Gastrocnemius medialis (tissue), 4 donors: ENCODE data around the gene PEX13. TPM values are rescaled to one million over a fixed set of nuclear protein-coding genes. Genes with fewer than 3 reads are reported as not detected.

Source experiments
- ATAC-seq, 2 donors: fragments of 150-250 bp; one replicate each; pipeline ENCODE4 v1.9.1; 2016
- DNase-seq, 2 donors: peaks; one replicate each; pipeline ENCODE4 v3.0.0-alpha.2; 2019
- H3K27ac ChIP-seq, 4 donors: fragments of 200-600 bp; sonication (generic); 1 replicate in 1 of 4; 2 replicates in 3 of 4; pipeline ENCODE4 v1.5.1; 2016 to 2018; ENCODE audit warnings: mild to moderate bottlenecking in 2 of 4, moderate library complexity in 1 of 4
- H3K27me3 ChIP-seq, 3 donors: fragments of 200-600 bp; sonication (generic) in 2 of 3; 1 replicate in 1 of 3; 2 replicates in 2 of 3; pipeline versions ENCODE4 v1.5.1 to v1.6.0; 2016 to 2019; ENCODE audit warnings: mild to moderate bottlenecking in 1 of 3, moderate library complexity in 1 of 3
- H3K36me3 ChIP-seq, 2 donors: fragments of 200-600 bp; sonication (generic) in 1 of 2; one replicate each; pipeline ENCODE4 v1.5.1; 2017 to 2018
- H3K4me1 ChIP-seq, 2 donors: fragments of 200-600 bp; sonication (generic) in 1 of 2; one replicate each; pipeline ENCODE4 v1.5.1; 2016 to 2017; ENCODE audit warnings: mild to moderate bottlenecking in 2 of 2
- H3K4me3 ChIP-seq, 4 donors: fragments of 200-600 bp; sonication (generic) in 3 of 4; 1 replicate in 1 of 4; 2 replicates in 3 of 4; pipeline ENCODE4 v1.5.1; 2016 to 2019; ENCODE audit warnings: mild to moderate bottlenecking in 2 of 4
- H3K9me3 ChIP-seq, 3 donors: fragments of 200-600 bp; sonication (generic) in 2 of 3; 1 replicate in 1 of 3; 2 replicates in 2 of 3; pipeline ENCODE4 v1.5.1; 2016 to 2019
- CTCF ChIP-seq, 5 experiments: fragments of 450-650 bp in 3 of 5; fragments of 200-600 bp in 2 of 5; sonication (generic) in 2 of 5; IDR thresholded peaks in 4 of 5; conservative IDR thresholded peaks in 1 of 5; 1 replicate in 4 of 5; 2 replicates in 1 of 5; pipeline ENCODE4 v1.5.1; 2016 to 2019; ENCODE audit warnings: antibody characterized with exemption in 5 of 5, mild to moderate bottlenecking in 3 of 5, moderate library complexity in 3 of 5
- POLR2A ChIP-seq, 2 donors: fragments of 450-650 bp; IDR thresholded peaks; one replicate each; pipeline ENCODE4 v1.6.1; 2017; ENCODE audit warnings: antibody characterized with exemption in 2 of 2, mild to moderate bottlenecking in 2 of 2, moderate library complexity in 2 of 2
- in situ Hi-C, 4 donors: fragments of 200-750 bp; cut with MboI; loops; one replicate each; pipeline versions ENCODE4 v1.15.0 to v1.8.0; 2017; ENCODE audit warnings: low sequenced_read_pairs in 4 of 4
- intact Hi-C: fragments of 100-400 bp; cut with DNase I; formaldehyde crosslinking; loops from one replicate; pipeline ENCODE4 v1.15.1; 2023; ENCODE audit warnings: low total_unique reads
- total RNA-seq, 4 donors: library from RNA; depleted of rRNA; stranded (reverse); fragments of >200 nt; gene quantifications; one replicate each; pipeline versions ENCODE4 v1.1.0 to v1.2.3, GENCODE V29; 2016

Gene PEX13
- total RNA-seq, 4 donors from 2014 or later = 19.3 to 53.9 (median 35.4) TPM

GRCh38 chr2:61074100-61074499, 56.6 kb downstream of the PEX13 start:
- no peaks in the 10 kb centered on the region for H3K4me1 ChIP-seq
- in situ Hi-C loops (no loop called here), intact Hi-C loops (no loop called here)
- no peak for ATAC-seq
- H3K27ac ChIP-seq = no peak overlapping the region
- no peak for DNase-seq
- no peak overlapping the region for H3K4me3 ChIP-seq
- peaks cover 0 to 25% of the 10 kb centered on the region in 2 donors for H3K36me3 ChIP-seq
- H3K9me3 ChIP-seq = no peaks in the 10 kb centered on the region
- no peak for TF ChIP-seq CTCF (IDR thresholded peaks at IDR 0.05 in 4 of 5, conservative IDR thresholded peaks at IDR 0.05 in 1 of 5)
- TF ChIP-seq POLR2A (IDR thresholded peaks at IDR 0.05) = no peak
- H3K27me3 ChIP-seq = no peaks in the 10 kb centered on the region

- in situ Hi-C loops (no loop called here), intact Hi-C loops (no loop called here)
- H3K36me3 ChIP-seq = peaks cover 0 to 32% of the 10 kb centered on the region in 2 donors
- ATAC-seq = no peak
- DNase-seq = no peak
- no peaks in the 10 kb centered on the region for H3K9me3 ChIP-seq
- no peaks in the 10 kb centered on the region for H3K27me3 ChIP-seq
- no peaks in the 10 kb centered on the region for H3K4me1 ChIP-seq
- H3K4me3 ChIP-seq = no peak overlapping the region
- TF ChIP-seq CTCF (IDR thresholded peaks at IDR 0.05 in 4 of 5, conservative IDR thresholded peaks at IDR 0.05 in 1 of 5) = no peak
- no peak for TF ChIP-seq POLR2A (IDR thresholded peaks at IDR 0.05)
- no peak overlapping the region for H3K27ac ChIP-seq
Observed at GRCh38 chr2:61085883-61086282, 68.4 kb downstream of the PEX13 start.

DNA sequence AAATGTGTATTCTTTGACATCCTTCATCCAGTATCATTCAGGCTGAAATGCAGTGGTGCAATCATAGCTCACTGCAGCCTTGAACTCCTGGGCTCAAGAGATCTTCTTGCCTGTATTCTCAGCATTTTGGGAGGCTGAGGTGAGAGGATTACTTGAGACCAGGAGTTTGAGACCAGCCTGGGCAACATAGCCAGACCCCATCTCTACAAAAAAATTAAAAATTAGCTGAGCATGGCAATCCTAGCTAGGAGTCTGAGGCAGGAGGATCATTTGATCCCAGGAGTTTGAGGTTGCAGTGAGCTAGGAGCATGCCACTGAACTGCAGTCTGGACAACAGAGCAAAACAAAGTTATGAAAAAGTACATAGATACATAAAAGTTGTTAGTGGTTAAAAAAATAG, 72.3 kb downstream of the PEX13 start:
- H3K36me3 ChIP-seq = peaks cover 0 to 28% of the 10 kb centered on the region in 2 donors
- no peak for ATAC-seq
- H3K27ac ChIP-seq = no peak overlapping the region
- DNase-seq = no peak
- no peaks in the 10 kb centered on the region for H3K27me3 ChIP-seq
- no peaks in the 10 kb centered on the region for H3K9me3 ChIP-seq
- intact Hi-C loops (no loop called here), in situ Hi-C loops (no loop called here)
- no peaks in the 10 kb centered on the region for H3K4me1 ChIP-seq
- no peak overlapping the region for H3K4me3 ChIP-seq
- TF ChIP-seq CTCF (IDR thresholded peaks at IDR 0.05 in 4 of 5, conservative IDR thresholded peaks at IDR 0.05 in 1 of 5) (no peak), POLR2A (IDR thresholded peaks at IDR 0.05) (no peak)

DNA sequence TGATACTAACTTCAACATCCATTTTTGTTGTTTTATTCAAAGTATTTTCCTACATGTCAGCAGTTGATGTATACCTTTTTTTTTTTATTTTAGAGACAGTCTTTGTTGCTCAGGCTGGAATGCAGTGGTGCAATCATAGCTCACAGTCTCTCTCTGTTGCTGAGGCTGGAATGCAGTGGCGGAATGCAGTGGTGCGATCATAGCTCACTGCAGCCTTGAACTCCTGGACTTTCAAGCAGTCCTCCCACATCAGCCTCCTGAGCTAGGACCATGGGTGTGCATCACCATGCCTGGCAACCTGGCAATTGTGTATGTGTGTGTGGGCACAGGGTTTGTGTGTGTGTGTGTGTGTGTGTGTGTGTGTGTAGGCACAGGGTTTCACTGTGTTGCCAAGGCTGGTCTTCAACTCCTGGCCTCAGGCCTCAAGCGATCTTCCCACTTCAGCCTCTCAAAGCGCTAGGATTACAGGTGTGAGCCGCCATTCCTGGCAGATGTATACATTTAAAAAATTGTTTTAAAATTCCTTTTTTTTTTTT, 72.9 kb downstream of the PEX13 start:
- no peak for ATAC-seq
- H3K4me3 ChIP-seq = no peak overlapping the region
- in situ Hi-C loops = no loop called here
- no peak overlapping the region for H3K27ac ChIP-seq
- H3K9me3 ChIP-seq = no peaks in the 10 kb centered on the region
- H3K36me3 ChIP-seq = peaks cover 0 to 26% of the 10 kb centered on the region in 2 donors
- DNase-seq = no peak
- TF ChIP-seq POLR2A (IDR thresholded peaks at IDR 0.05) = no peak
- no peak for TF ChIP-seq CTCF (IDR thresholded peaks at IDR 0.05 in 4 of 5, conservative IDR thresholded peaks at IDR 0.05 in 1 of 5)
- intact Hi-C loops = no loop called here
- no peaks in the 10 kb centered on the region for H3K4me1 ChIP-seq
- no peaks in the 10 kb centered on the region for H3K27me3 ChIP-seq

- ATAC-seq = no peak
- intact Hi-C loops = no loop called here
- Histone ChIP-seq H3K4me3 (no peak overlapping the region), H3K9me3 (no peaks in the 10 kb centered on the region), H3K4me1 (no peaks in the 10 kb centered on the region), H3K27ac (no peak overlapping the region), H3K27me3 (no peaks in the 10 kb centered on the region), H3K36me3 (peaks cover 0 to 15% of the 10 kb centered on the region in 2 donors)
- TF ChIP-seq POLR2A (IDR thresholded peaks at IDR 0.05) (no peak), CTCF (IDR thresholded peaks at IDR 0.05 in 4 of 5, conservative IDR thresholded peaks at IDR 0.05 in 1 of 5) (no peak)
- in situ Hi-C loops = no loop called here
- no peak for DNase-seq
Observed at GRCh38 chr2:61091485-61091884, 74.0 kb downstream of the PEX13 start.
